ENCODE results near the gene SENP6. TPM values are rescaled to one million over a fixed set of nuclear protein-coding genes. Genes with fewer than 3 reads are reported as not detected.

SENP6 gene
- total RNA-seq, 1 experiment from 2014 or later = 90.9 TPM

DNA sequence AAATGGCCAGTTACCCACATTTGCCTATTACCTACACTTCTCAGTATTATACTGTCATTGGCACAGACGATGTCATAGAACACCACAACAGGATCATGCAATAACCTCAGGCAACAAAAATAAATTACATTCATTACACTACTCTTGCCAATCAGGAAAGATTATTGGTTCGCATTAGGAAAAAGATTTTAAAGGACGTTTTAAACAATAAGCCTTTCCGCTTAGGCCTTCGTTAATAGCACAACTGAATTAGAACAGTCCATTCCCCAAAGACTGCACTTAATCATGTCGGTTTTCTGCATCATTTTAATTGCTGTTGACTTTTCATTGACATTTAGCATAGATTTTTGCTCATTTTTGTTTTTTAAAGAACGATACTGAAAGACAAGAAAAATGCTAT is 912 bp upstream of the SENP6 start (continued):
- TF ChIP-seq, protein P1, sequence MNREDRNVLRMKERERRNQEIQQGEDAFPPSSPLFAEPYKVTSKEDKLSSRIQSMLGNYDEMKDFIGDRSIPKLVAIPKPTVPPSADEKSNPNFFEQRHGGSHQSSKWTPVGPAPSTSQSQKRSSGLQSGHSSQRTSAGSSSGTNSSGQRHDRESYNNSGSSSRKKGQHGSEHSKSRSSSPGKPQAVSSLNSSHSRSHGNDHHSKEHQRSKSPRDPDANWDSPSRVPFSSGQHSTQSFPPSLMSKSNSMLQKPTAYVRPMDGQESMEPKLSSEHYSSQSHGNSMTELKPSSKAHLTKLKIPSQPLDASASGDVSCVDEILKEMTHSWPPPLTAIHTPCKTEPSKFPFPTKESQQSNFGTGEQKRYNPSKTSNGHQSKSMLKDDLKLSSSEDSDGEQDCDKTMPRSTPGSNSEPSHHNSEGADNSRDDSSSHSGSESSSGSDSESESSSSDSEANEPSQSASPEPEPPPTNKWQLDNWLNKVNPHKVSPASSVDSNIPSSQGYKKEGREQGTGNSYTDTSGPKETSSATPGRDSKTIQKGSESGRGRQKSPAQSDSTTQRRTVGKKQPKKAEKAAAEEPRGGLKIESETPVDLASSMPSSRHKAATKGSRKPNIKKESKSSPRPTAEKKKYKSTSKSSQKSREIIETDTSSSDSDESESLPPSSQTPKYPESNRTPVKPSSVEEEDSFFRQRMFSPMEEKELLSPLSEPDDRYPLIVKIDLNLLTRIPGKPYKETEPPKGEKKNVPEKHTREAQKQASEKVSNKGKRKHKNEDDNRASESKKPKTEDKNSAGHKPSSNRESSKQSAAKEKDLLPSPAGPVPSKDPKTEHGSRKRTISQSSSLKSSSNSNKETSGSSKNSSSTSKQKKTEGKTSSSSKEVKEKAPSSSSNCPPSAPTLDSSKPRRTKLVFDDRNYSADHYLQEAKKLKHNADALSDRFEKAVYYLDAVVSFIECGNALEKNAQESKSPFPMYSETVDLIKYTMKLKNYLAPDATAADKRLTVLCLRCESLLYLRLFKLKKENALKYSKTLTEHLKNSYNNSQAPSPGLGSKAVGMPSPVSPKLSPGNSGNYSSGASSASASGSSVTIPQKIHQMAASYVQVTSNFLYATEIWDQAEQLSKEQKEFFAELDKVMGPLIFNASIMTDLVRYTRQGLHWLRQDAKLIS (CRISPR knock-in tag; IDR thresholded peaks at IDR 0.05; ENCODE audit: borderline replicate concordance) = no peak

DNA sequence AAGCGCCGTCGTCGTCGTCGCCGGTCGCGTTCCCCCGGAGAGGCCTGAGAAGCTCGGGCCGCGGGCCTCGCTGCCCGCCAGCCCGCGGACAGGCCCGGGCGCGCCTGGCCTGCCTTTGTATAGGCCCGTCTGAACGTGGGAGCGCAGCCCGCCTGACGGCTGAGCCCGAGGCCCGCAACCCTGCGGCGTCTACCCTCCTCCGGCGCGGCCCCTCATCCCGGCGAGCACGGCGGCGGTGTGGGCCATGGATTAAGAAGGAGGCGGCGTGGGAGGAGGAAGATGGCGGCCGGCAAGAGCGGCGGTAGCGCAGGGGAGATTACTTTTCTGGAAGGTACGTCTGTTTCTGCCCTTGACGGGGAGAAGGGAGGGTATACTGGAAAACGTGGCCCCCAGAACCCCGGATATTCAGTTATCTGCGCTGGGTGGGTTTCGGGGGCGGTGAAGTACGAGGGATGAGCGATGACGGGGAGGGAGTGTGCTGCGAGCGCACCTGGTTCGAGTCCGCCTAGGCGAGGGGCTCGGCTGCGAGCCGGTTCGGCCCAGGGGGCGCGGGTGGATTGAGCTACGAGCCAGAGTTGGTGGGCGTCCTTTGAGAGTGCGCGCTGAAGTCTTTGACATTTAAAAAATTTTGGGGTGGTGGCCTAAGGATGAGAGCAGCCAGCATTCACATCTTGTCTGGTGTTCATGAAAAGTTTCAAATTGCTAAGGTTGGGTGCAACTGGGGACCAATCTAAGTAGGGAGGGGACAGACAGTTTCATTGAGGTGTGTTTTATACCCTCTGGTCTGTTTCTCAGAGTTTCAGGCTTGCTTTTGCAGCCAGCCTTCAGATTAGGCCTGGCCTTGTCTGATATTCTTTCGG is 796 bp downstream of the SENP6 start:
- CTCF ChIA-PET = interaction anchor here (0.6 kb wide), 1 partner anchor 376 kb away, joined by 4 read pairs; no protein-coding TSS in a partner anchor
- DNase-seq (ENCODE audit: low spot score) (peak; percentile 51), ATAC-seq (peak; percentile 43)
- Mint-ChIP-seq H3K27ac (peak overlapping the region; percentile 97), H3K4me1 (peaks cover 39% of the 10 kb centered on the region), H3K9me3 (no peaks in the 10 kb centered on the region), H3K36me3 (peaks cover 9% of the 10 kb centered on the region), H3K4me3 (peak overlapping the region; percentile 97), H3K27me3 (ENCODE audit: low read depth) (no peaks in the 10 kb centered on the region)
- POLR2A ChIA-PET = interaction anchor here (0.6 to 1.5 kb wide), 6 partner anchors 9 to 230 kb away, joined by 3 to 4 read pairs (median 3); no protein-coding TSS in a partner anchor
- TF ChIP-seq ZNF423 (CRISPR knock-in tag; IDR thresholded peaks at IDR 0.05) (0 out of 2 replicates have a peak, but pooled peaks have one; percentile 2), NFE2L1 (CRISPR knock-in tag; IDR thresholded peaks at IDR 0.05) (peak; percentile 49; the same call in 1 of the 2 replicates), GTF2I (CRISPR knock-in tag; conservative IDR thresholded peaks at IDR 0.05) (no peak), ETV6 (CRISPR knock-in tag; IDR thresholded peaks at IDR 0.05) (peak; percentile 42; the same call in 1 of the 2 replicates), ZNF219 (CRISPR knock-in tag; IDR thresholded peaks at IDR 0.05; ENCODE audit: borderline replicate concordance) (0 out of 2 replicates have a peak, but pooled peaks have one; percentile 21), ZNF121 (CRISPR knock-in tag; IDR thresholded peaks at IDR 0.05) (no peak), ESRRA (CRISPR knock-in tag; IDR thresholded peaks at IDR 0.05; ENCODE audit: borderline replicate concordance) (peak; percentile 74; the same call in 1 of the 2 replicates), SMAD3 (CRISPR knock-in tag; IDR thresholded peaks at IDR 0.05; ENCODE audit: borderline replicate concordance) (no peak)
- TF ChIP-seq, protein P2, sequence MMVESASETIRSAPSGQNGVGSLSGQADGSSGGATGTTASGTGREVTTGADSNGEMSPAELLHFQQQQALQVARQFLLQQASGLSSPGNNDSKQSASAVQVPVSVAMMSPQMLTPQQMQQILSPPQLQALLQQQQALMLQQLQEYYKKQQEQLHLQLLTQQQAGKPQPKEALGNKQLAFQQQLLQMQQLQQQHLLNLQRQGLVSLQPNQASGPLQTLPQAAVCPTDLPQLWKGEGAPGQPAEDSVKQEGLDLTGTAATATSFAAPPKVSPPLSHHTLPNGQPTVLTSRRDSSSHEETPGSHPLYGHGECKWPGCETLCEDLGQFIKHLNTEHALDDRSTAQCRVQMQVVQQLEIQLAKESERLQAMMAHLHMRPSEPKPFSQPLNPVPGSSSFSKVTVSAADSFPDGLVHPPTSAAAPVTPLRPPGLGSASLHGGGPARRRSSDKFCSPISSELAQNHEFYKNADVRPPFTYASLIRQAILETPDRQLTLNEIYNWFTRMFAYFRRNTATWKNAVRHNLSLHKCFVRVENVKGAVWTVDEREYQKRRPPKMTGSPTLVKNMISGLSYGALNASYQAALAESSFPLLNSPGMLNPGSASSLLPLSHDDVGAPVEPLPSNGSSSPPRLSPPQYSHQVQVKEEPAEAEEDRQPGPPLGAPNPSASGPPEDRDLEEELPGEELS (CRISPR knock-in tag; IDR thresholded peaks at IDR 0.05) = peak; percentile 12; the same call in 1 of the 2 replicates
- TF ChIP-seq, protein P3, sequence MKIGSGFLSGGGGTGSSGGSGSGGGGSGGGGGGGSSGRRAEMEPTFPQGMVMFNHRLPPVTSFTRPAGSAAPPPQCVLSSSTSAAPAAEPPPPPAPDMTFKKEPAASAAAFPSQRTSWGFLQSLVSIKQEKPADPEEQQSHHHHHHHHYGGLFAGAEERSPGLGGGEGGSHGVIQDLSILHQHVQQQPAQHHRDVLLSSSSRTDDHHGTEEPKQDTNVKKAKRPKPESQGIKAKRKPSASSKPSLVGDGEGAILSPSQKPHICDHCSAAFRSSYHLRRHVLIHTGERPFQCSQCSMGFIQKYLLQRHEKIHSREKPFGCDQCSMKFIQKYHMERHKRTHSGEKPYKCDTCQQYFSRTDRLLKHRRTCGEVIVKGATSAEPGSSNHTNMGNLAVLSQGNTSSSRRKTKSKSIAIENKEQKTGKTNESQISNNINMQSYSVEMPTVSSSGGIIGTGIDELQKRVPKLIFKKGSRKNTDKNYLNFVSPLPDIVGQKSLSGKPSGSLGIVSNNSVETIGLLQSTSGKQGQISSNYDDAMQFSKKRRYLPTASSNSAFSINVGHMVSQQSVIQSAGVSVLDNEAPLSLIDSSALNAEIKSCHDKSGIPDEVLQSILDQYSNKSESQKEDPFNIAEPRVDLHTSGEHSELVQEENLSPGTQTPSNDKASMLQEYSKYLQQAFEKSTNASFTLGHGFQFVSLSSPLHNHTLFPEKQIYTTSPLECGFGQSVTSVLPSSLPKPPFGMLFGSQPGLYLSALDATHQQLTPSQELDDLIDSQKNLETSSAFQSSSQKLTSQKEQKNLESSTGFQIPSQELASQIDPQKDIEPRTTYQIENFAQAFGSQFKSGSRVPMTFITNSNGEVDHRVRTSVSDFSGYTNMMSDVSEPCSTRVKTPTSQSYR (CRISPR knock-in tag; IDR thresholded peaks at IDR 0.05) = 0 out of 2 replicates have a peak, but pooled peaks have one; percentile 26
- TF ChIP-seq, protein P4, sequence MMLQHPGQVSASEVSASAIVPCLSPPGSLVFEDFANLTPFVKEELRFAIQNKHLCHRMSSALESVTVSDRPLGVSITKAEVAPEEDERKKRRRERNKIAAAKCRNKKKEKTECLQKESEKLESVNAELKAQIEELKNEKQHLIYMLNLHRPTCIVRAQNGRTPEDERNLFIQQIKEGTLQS (CRISPR knock-in tag; conservative IDR thresholded peaks at IDR 0.05) = 0 out of 2 replicates have a peak, but pooled peaks have one; percentile 34
- TF ChIP-seq, protein P5, sequence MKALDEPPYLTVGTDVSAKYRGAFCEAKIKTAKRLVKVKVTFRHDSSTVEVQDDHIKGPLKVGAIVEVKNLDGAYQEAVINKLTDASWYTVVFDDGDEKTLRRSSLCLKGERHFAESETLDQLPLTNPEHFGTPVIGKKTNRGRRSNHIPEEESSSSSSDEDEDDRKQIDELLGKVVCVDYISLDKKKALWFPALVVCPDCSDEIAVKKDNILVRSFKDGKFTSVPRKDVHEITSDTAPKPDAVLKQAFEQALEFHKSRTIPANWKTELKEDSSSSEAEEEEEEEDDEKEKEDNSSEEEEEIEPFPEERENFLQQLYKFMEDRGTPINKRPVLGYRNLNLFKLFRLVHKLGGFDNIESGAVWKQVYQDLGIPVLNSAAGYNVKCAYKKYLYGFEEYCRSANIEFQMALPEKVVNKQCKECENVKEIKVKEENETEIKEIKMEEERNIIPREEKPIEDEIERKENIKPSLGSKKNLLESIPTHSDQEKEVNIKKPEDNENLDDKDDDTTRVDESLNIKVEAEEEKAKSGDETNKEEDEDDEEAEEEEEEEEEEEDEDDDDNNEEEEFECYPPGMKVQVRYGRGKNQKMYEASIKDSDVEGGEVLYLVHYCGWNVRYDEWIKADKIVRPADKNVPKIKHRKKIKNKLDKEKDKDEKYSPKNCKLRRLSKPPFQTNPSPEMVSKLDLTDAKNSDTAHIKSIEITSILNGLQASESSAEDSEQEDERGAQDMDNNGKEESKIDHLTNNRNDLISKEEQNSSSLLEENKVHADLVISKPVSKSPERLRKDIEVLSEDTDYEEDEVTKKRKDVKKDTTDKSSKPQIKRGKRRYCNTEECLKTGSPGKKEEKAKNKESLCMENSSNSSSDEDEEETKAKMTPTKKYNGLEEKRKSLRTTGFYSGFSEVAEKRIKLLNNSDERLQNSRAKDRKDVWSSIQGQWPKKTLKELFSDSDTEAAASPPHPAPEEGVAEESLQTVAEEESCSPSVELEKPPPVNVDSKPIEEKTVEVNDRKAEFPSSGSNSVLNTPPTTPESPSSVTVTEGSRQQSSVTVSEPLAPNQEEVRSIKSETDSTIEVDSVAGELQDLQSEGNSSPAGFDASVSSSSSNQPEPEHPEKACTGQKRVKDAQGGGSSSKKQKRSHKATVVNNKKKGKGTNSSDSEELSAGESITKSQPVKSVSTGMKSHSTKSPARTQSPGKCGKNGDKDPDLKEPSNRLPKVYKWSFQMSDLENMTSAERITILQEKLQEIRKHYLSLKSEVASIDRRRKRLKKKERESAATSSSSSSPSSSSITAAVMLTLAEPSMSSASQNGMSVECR (CRISPR knock-in tag; IDR thresholded peaks at IDR 0.05; ENCODE audit: borderline replicate concordance) = 0 out of 2 replicates have a peak, but pooled peaks have one; percentile 27
- TF ChIP-seq, protein P6, sequence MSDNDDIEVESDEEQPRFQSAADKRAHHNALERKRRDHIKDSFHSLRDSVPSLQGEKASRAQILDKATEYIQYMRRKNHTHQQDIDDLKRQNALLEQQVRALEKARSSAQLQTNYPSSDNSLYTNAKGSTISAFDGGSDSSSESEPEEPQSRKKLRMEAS (CRISPR knock-in tag; IDR thresholded peaks at IDR 0.05) = peak; percentile 59; the same call in 1 of the 2 replicates
- TF ChIP-seq, protein P7, sequence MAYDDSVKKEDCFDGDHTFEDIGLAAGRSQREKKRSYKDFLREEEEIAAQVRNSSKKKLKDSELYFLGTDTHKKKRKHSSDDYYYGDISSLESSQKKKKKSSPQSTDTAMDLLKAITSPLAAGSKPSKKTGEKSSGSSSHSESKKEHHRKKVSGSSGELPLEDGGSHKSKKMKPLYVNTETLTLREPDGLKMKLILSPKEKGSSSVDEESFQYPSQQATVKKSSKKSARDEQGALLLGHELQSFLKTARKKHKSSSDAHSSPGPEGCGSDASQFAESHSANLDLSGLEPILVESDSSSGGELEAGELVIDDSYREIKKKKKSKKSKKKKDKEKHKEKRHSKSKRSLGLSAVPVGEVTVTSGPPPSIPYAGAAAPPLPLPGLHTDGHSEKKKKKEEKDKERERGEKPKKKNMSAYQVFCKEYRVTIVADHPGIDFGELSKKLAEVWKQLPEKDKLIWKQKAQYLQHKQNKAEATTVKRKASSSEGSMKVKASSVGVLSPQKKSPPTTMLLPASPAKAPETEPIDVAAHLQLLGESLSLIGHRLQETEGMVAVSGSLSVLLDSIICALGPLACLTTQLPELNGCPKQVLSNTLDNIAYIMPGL (CRISPR knock-in tag; IDR thresholded peaks at IDR 0.05) = peak; percentile 39
- TF ChIP-seq, protein P8, sequence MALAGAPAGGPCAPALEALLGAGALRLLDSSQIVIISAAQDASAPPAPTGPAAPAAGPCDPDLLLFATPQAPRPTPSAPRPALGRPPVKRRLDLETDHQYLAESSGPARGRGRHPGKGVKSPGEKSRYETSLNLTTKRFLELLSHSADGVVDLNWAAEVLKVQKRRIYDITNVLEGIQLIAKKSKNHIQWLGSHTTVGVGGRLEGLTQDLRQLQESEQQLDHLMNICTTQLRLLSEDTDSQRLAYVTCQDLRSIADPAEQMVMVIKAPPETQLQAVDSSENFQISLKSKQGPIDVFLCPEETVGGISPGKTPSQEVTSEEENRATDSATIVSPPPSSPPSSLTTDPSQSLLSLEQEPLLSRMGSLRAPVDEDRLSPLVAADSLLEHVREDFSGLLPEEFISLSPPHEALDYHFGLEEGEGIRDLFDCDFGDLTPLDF (CRISPR knock-in tag; IDR thresholded peaks at IDR 0.05) = 0 out of 2 replicates have a peak, but pooled peaks have one; percentile 32

All from WTC11 (cell line).